GM23338 (cell line): ENCODE measurements around the gene PRAC2. TPM values are rescaled to one million over a fixed set of nuclear protein-coding genes. Genes with fewer than 3 reads are reported as not detected.

Source experiments
- ATAC-seq: fragments of 200-7000 bp; cut with Tn5 transposase; 3 replicates; pipeline ENCODE4 v1.9.1; 2020
- DNase-seq: peaks from one replicate; pipeline ENCODE4 v3.0.0-alpha.2; 2015; ENCODE audit warnings: low spot score
- H2AFZ ChIP-seq: fragments of 200-600 bp; sonication (generic); 2 replicates; pipeline ENCODE4 v1.8.0; 2016; ENCODE audit warnings: antibody characterized with exemption, mild to moderate bottlenecking, moderate library complexity
- H3F3A ChIP-seq: fragments of 200-600 bp; sonication (generic); replicated peaks from 2 replicates; pipeline ENCODE4 v1.8.0; 2017; ENCODE audit warnings: antibody characterized with exemption, mixed run types, low read depth
- H3K27ac ChIP-seq: fragments of 200-600 bp; sonication (generic); 2 replicates; pipeline ENCODE4 v1.6.1; 2016; ENCODE audit warnings: low read depth
- H3K27me3 ChIP-seq: fragments of 200-600 bp; sonication (generic); 2 replicates; pipeline ENCODE4 v1.8.0; 2016; ENCODE audit warnings: mild to moderate bottlenecking, mixed run types, moderate library complexity; ENCODE audit not compliant: insufficient read depth
- H3K36me3 ChIP-seq: fragments of 200-600 bp; sonication (generic); 2 replicates; pipeline ENCODE4 v1.8.0; 2016; ENCODE audit warnings: mild to moderate bottlenecking; ENCODE audit not compliant: insufficient read depth
- H3K4me1 ChIP-seq: fragments of 200-600 bp; sonication (generic); 2 replicates; pipeline ENCODE4 v1.8.0; 2016; ENCODE audit warnings: mild to moderate bottlenecking, moderate library complexity; ENCODE audit not compliant: insufficient read depth
- H3K4me2 ChIP-seq: fragments of 200-600 bp; sonication (generic); 2 replicates; pipeline ENCODE4 v1.7.1; 2017; ENCODE audit warnings: mixed run types
- H3K4me3 ChIP-seq: fragments of 200-600 bp; sonication (generic); 2 replicates; pipeline ENCODE4 v1.6.1; 2016; ENCODE audit warnings: mixed run types
- H3K79me2 ChIP-seq: fragments of 200-600 bp; sonication (generic); replicated peaks from 2 replicates; pipeline ENCODE4 v1.8.0; 2017; ENCODE audit warnings: mild to moderate bottlenecking; ENCODE audit not compliant: insufficient read depth
- H3K9me2 ChIP-seq: fragments of 200-600 bp; sonication (generic); 2 replicates; pipeline ENCODE4 v1.8.0; 2017; ENCODE audit not compliant: insufficient read depth
- H4K20me1 ChIP-seq: fragments of 200-600 bp; sonication (generic); replicated peaks from 2 replicates; pipeline ENCODE4 v1.8.0; 2017; ENCODE audit warnings: mild to moderate bottlenecking; ENCODE audit not compliant: insufficient read depth
- H3K27ac Mint-ChIP-seq: 2 replicates; pipeline ENCODE4 v1.8.0; 2020; ENCODE audit warnings: inconsistent platforms, mild to moderate bottlenecking, moderate library complexity, mixed read lengths
- H3K27me3 Mint-ChIP-seq: 3 replicates; pipeline ENCODE4 v1.8.0; 2022; ENCODE audit warnings: low read depth, mild to moderate bottlenecking, moderate library complexity, mixed read lengths, inconsistent platforms; ENCODE audit not compliant: insufficient read depth, poor library complexity
- H3K36me3 Mint-ChIP-seq: 3 replicates; pipeline ENCODE4 v1.8.0; 2021; ENCODE audit warnings: low read depth, mild to moderate bottlenecking, inconsistent platforms, moderate library complexity, mixed read lengths
- H3K4me1 Mint-ChIP-seq: 3 replicates; pipeline ENCODE4 v1.8.0; 2020; ENCODE audit warnings: mild to moderate bottlenecking, inconsistent platforms, mixed read lengths
- H3K4me3 Mint-ChIP-seq: 3 replicates; pipeline ENCODE4 v1.8.0; 2021; ENCODE audit warnings: moderate library complexity, mild to moderate bottlenecking, inconsistent platforms, mixed read lengths
- H3K9me3 Mint-ChIP-seq: 3 replicates; pipeline ENCODE4 v1.8.0; 2020; ENCODE audit warnings: moderate library complexity, mild to moderate bottlenecking, inconsistent platforms, mixed read lengths
- CREB1 ChIP-seq: fragments of 250-450 bp; sonication (Bioruptor Pico); IDR thresholded peaks from 2 replicates; pipeline ENCODE4 v1.5.0; 2020; ENCODE audit warnings: low read depth, mild to moderate bottlenecking, moderate library complexity
- ETS1 ChIP-seq: IDR thresholded peaks from 2 replicates; pipeline ENCODE4 v1.6.1; 2016; ENCODE audit warnings: antibody characterized with exemption
- EZH2 ChIP-seq: fragments of 200-600 bp; sonication (generic); IDR thresholded peaks from one replicate; pipeline ENCODE4 v1.8.0; 2017; ENCODE audit warnings: antibody characterized with exemption, mild to moderate bottlenecking, low read depth; ENCODE audit not compliant: unreplicated experiment
- JUNB ChIP-seq: IDR thresholded peaks from one replicate; pipeline ENCODE4 v1.6.1; 2016; ENCODE audit warnings: antibody characterized with exemption; ENCODE audit not compliant: unreplicated experiment
- POLR2AphosphoS5 ChIP-seq: IDR thresholded peaks from 2 replicates; pipeline ENCODE4 v1.6.1; 2016; ENCODE audit warnings: antibody characterized with exemption, low read depth
- REST ChIP-seq: IDR thresholded peaks from one replicate; pipeline ENCODE4 v1.6.1; 2018; ENCODE audit warnings: antibody characterized with exemption; ENCODE audit not compliant: unreplicated experiment
- STAT1 ChIP-seq: IDR thresholded peaks from one replicate; pipeline ENCODE4 v1.6.1; 2016; ENCODE audit warnings: antibody characterized with exemption; ENCODE audit not compliant: unreplicated experiment
- polyA plus RNA-seq: library from polyadenylated mRNA; unstranded; fragments of >200 nt; fragmentation: Nextera tagmentation; extraction: Ambion mirVana; gene quantifications from 2 replicates; pipeline ENCODE4 v1.2.1, GENCODE V29; 2016
- total RNA-seq: library from RNA; depleted of rRNA; stranded (reverse); fragments of >200 nt; shearing (Covaris generic); gene quantifications from 2 replicates; pipeline ENCODE4 v1.2.3, GENCODE V29; 2014
- TF ChIP-seq, protein P1 (sequence below): fragments of 250-450 bp; sonication (Bioruptor Pico); IDR thresholded peaks from 2 replicates; pipeline ENCODE4 v1.5.0; 2020; ENCODE audit warnings: mild to moderate bottlenecking, moderate library complexity

The PRAC2 gene
- total and polyA plus RNA-seq, 2 experiments from 2014 or later: not detected

DNA sequence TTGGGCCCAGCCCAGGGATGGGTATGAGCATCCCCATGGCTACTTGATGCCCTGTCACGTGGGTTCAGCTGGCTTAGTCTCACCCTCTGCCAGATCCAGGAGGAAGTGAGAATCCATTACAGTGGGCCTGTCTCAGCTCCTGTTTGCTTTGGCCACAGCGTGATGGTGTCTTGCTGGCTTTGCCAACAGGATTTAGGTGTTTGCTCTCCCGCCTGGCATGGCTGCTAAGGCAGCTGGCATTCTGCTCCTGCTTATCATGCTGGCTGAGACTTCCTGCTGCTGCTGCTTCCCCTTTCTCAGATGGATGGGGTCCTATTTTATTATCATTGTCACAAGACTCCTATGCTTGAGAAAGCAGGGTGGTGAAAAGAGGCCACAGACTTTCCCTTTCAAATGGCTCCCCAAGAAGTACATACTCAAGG lies 33.9 kb downstream of the PRAC2 start (continued):
- no peak for TF ChIP-seq REST

DNA sequence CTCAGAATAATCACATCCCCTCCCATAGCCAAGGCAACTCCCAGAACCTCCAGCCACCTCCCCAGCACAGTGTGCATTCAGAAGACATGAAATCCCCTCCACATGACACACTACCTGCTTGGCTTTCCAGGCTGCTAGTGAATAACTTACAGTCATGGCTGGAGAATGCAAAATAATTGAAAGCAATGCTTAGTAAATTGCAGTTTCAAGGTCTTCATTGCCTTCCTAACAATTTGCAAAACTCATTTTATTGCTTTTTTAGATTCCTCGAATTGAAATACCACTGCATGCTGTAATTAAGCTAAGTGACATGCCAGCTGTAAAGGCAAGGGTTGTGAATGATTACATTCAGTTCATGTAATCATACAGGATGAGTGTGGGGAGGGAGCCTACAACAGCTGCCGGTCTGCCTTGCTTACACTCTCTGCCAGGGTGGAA lies 34.6 kb downstream of the PRAC2 start:
- ATAC-seq (no peak), DNase-seq (no peak)
- Histone ChIP-seq H3K36me3 (no peaks in the 10 kb centered on the region), H4K20me1 (peaks cover 20% of the 10 kb centered on the region), H2AFZ (no peak overlapping the region), H3F3A (peaks cover 12% of the 10 kb centered on the region; the same call in 1 of the 2 replicates), H3K4me3 (no peak overlapping the region), H3K27me3 (peaks cover 99% of the 10 kb centered on the region), H3K4me1 (peaks cover 16% of the 10 kb centered on the region; the same call in 1 of the 2 replicates), H3K9me2 (no peaks in the 10 kb centered on the region), H3K4me2 (no peak overlapping the region), H3K27ac (no peak overlapping the region), H3K79me2 (no peaks in the 10 kb centered on the region)
- Mint-ChIP-seq H3K36me3 (no peaks in the 10 kb centered on the region), H3K27me3 (peaks cover 78% of the 10 kb centered on the region), H3K27ac (no peak overlapping the region), H3K4me3 (no peak overlapping the region), H3K9me3 (0 out of 3 replicates have a peak, but pooled peaks cover 5% of the 10 kb centered on the region), H3K4me1 (peaks cover 8% of the 10 kb centered on the region)
- TF ChIP-seq, protein P1, sequence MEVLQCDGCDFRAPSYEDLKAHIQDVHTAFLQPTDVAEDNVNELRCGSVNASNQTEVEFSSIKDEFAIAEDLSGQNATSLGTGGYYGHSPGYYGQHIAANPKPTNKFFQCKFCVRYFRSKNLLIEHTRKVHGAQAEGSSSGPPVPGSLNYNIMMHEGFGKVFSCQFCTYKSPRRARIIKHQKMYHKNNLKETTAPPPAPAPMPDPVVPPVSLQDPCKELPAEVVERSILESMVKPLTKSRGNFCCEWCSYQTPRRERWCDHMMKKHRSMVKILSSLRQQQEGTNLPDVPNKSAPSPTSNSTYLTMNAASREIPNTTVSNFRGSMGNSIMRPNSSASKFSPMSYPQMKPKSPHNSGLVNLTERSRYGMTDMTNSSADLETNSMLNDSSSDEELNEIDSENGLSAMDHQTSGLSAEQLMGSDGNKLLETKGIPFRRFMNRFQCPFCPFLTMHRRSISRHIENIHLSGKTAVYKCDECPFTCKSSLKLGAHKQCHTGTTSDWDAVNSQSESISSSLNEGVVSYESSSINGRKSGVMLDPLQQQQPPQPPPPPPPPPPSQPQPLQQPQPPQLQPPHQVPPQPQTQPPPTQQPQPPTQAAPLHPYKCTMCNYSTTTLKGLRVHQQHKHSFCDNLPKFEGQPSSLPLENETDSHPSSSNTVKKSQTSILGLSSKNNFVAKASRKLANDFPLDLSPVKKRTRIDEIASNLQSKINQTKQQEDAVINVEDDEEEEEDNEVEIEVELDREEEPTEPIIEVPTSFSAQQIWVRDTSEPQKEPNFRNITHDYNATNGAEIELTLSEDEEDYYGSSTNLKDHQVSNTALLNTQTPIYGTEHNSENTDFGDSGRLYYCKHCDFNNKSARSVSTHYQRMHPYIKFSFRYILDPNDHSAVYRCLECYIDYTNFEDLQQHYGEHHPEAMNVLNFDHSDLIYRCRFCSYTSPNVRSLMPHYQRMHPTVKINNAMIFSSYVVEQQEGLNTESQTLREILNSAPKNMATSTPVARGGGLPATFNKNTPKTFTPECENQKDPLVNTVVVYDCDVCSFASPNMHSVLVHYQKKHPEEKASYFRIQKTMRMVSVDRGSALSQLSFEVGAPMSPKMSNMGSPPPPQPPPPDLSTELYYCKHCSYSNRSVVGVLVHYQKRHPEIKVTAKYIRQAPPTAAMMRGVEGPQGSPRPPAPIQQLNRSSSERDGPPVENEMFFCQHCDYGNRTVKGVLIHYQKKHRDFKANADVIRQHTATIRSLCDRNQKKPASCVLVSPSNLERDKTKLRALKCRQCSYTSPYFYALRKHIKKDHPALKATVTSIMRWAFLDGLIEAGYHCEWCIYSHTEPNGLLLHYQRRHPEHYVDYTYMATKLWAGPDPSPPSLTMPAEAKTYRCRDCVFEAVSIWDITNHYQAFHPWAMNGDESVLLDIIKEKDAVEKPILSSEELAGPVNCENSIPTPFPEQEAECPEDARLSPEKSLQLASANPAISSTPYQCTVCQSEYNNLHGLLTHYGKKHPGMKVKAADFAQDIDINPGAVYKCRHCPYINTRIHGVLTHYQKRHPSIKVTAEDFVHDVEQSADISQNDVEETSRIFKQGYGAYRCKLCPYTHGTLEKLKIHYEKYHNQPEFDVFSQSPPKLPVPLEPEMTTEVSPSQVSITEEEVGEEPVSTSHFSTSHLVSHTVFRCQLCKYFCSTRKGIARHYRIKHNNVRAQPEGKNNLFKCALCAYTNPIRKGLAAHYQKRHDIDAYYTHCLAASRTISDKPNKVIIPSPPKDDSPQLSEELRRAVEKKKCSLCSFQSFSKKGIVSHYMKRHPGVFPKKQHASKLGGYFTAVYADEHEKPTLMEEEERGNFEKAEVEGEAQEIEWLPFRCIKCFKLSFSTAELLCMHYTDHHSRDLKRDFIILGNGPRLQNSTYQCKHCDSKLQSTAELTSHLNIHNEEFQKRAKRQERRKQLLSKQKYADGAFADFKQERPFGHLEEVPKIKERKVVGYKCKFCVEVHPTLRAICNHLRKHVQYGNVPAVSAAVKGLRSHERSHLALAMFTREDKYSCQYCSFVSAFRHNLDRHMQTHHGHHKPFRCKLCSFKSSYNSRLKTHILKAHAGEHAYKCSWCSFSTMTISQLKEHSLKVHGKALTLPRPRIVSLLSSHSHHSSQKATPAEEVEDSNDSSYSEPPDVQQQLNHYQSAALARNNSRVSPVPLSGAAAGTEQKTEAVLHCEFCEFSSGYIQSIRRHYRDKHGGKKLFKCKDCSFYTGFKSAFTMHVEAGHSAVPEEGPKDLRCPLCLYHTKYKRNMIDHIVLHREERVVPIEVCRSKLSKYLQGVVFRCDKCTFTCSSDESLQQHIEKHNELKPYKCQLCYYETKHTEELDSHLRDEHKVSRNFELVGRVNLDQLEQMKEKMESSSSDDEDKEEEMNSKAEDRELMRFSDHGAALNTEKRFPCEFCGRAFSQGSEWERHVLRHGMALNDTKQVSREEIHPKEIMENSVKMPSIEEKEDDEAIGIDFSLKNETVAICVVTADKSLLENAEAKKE: no peak
- TF ChIP-seq STAT1 (no peak), JUNB (no peak), POLR2AphosphoS5 (no peak), ETS1 (no peak), CREB1 (CRISPR knock-in tag) (no peak), EZH2 (no peak)
